Coronary artery (tissue), 2 donors: ENCODE measurements around the gene RNF208.

Experiments
- DNase-seq: peaks from one replicate; pipeline ENCODE4 v3.0.0-alpha.2; 2017; ENCODE audit warnings: low spot score
- H3K27ac ChIP-seq, 2 donors: fragments of 200-600 bp; sonication (generic); one replicate each; pipeline ENCODE4 v1.5.1; 2016 to 2019
- H3K4me3 ChIP-seq: fragments of 200-600 bp; sonication (generic); 2 replicates; pipeline ENCODE4 v1.5.1; 2016; ENCODE audit warnings: mild to moderate bottlenecking, moderate library complexity
- TF ChIP-seq, protein P1 (sequence below): fragments of 200-600 bp; sonication (generic); IDR thresholded peaks from one replicate; pipeline ENCODE4 v1.5.1; 2019; ENCODE audit warnings: antibody characterized with exemption

RNF208 gene

DNA sequence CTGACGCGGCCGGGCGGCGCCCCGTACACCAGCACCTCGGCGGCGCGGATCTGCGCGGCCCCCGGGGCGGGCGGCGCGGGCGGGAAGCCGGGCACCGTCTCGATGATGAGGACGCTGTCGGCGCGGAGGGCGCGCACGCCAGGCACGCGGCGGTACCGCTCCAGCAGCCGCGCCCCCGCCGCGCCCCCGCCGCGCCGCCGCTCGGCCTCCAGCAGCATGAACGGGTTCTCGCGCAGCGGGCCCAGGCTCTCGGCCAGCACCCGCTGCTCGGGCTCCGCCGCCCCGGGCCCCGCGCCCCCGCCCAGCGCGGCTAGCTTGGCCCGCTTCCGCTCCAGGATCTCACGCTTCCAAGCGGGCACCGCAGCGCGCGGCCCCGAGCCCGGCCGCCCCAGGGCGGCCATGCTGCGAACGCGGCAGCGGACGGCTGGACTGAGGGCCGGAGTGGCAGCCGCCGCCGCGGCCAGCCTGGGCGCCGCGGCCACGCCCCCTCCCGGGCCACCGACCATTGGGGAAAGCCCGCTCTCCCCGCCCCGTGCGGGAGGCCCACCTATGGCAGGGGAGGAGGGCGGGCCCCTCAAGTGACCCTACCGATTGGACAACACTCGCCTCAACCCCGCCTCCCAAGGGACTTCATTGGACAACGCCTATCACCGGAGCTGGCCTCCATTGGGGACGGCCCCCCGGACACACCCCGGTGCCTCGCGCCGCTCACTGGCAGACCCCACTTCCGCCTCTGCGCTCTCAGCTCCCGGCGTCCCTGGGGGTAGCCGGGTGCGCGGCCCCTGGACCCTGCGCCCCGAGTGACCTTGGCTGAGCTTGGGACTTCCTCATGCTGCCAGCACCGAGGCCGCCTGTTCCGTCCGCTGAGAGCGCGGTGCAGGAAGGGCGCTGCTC lies 21.5 kb downstream of the RNF208 start, which contains the start of gene TPRN:
TSS of gene TPRN (minus strand) at position 431 of the 894 bp plus-strand sequence. CDS start at position 401, 30 bp downstream.
- TF ChIP-seq, protein P1, sequence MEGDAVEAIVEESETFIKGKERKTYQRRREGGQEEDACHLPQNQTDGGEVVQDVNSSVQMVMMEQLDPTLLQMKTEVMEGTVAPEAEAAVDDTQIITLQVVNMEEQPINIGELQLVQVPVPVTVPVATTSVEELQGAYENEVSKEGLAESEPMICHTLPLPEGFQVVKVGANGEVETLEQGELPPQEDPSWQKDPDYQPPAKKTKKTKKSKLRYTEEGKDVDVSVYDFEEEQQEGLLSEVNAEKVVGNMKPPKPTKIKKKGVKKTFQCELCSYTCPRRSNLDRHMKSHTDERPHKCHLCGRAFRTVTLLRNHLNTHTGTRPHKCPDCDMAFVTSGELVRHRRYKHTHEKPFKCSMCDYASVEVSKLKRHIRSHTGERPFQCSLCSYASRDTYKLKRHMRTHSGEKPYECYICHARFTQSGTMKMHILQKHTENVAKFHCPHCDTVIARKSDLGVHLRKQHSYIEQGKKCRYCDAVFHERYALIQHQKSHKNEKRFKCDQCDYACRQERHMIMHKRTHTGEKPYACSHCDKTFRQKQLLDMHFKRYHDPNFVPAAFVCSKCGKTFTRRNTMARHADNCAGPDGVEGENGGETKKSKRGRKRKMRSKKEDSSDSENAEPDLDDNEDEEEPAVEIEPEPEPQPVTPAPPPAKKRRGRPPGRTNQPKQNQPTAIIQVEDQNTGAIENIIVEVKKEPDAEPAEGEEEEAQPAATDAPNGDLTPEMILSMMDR: no peak
- peak within 1 kb of the TSS; percentile 73 to 86 for H3K27ac ChIP-seq
- peak within 1 kb of the TSS; percentile 83 for H3K4me3 ChIP-seq
- DNase-seq: peak; percentile 100

DNA sequence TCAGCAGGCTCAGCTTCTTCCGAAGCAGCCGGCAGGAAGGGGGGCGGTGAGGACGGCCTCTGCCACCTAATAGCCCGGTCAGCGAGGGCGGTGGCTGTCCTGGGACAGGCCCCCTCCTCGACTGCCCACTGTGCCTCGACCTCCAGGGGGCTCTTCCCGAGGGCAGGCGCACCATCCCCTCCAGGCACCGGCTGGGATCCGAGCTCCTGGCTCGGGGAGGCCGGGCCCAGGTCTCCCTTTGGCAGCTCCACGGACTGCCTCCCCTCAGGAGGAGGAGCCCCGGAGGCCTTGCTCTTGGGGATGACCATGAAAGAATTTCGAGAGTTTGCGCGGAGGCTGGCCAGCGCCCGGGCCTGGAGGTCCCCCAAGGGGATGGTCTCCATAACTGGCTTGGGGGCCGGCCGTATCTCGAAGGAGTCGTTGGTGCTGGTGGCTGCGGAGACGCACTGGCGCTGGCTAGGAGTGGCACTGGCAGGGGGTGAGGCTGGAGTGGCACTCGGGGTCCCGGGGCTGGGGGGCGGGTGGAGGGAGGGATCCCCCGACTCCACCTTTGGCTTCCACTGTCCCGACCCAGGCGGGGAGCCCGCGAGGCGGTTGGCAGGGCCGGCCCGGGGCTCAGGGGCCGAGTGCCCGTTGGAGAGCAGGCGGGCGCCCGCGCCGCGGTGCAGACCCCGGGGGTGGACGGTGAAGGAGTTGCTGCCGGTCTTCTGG lies 22.5 kb downstream of the RNF208 start:
- TF ChIP-seq, protein P1: no peak
- no peak for DNase-seq
- Histone ChIP-seq H3K27ac (peak overlapping the region in 1 of 2 donors; percentile 86), H3K4me3 (peak overlapping the region; percentile 83)

DNA sequence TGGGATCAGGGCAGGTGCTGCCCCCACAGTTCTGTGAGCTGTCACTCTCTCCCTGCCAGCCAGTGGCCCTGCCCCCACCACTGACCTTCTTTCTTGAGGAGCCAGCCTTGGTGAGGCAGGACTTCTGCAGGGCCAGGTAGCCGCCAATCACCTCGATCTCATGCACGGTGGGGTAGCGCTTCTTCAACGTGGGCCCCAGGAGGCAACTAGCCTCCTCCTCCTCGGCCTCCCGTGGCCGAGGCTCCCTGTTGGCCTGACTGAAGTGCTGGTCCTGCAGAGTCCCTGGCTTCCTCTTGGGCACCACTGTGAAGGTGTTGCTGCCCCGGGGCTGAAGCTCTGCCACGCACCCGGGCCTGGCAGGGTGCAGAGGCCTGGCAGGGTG lies 23.1 kb downstream of the RNF208 start:
- no peak overlapping the region for H3K27ac ChIP-seq
- no peak for DNase-seq
- TF ChIP-seq, protein P1: no peak
- peak overlapping the region; percentile 83 for H3K4me3 ChIP-seq

DNA sequence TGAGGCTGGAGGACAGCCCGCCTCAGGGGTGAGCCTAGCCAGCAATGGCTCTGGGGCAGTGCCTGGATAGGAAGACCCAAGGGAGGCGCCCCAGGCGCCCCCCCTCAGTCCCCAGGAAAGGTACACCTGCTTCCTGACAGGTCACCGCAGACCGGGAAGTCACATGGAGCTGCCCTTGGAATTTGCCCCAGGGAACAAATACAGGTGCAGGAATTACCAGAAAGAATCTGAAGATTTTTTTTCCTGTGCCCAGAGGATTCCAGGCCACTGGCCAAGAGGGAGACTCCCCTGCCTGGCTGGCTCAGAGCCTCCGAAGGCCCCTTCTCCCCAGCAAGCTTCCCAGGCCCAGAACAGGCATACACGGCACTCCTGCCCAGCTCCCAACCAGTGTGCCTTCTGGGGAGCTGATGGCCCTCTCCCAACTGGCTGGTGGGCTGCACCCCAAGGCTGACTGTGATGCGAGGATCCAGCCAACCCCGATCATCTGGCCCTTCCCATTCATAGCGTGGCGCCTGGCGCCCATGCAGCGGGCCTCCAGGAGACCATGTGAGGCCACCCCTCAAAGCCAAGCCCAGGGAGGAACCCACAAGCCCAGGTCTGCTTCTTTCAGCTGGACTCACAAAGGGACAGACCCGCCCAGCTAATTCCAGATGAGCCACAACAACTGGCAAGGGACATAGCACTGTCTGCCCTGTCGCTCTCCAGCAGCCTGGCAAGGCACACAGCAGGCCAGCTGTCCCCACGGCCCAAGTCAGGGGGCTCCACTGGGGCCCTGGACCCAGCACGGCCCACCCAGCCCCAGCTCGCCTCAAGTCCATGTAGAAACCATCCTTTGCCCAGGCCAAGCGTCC lies 23.8 kb downstream of the RNF208 start:
- Histone ChIP-seq H3K27ac (no peak overlapping the region), H3K4me3 (peak overlapping the region; percentile 83)
- no peak for DNase-seq

DNA sequence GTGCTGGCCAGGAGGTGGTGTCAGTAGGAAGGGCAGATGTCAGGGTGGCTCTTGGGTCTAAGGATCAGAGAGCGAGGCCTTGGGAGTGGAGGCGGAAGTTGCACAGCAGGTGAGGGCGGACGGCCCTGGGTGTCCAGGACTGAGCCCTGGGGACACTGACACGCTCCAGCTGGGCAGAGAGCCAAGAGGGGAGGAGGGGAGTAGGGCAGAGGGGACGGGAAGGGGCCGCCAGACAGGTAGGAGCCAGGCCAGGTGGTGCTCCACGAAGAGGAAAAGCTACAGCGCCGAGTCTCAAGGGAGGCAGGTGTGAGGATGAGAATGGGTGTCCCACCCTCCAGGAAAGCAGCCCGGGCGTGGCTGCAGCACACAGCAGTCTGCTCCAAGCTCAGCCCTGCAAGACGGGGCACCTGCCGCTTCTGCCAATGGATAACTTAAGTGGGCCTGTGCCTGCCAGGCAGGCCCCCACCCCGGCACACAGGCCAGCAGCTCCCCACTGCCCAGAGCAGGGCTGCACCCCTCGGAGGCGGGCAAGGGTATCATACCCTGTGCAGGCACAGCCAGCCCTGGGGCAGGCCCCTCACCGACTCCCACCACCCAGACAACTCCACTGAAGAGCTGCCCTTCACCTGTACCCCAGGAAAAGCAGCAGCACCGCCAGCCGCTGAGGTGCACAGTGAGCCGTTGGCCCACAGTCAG lies 26.4 kb downstream of the RNF208 start:
- DNase-seq: no peak
- TF ChIP-seq, protein P1: no peak
- Histone ChIP-seq H3K27ac (no peak overlapping the region), H3K4me3 (no peak overlapping the region)

More for the DNA sequence above, 23.8 kb downstream of the RNF208 start:
- TF ChIP-seq, protein P1: no peak

DNA sequence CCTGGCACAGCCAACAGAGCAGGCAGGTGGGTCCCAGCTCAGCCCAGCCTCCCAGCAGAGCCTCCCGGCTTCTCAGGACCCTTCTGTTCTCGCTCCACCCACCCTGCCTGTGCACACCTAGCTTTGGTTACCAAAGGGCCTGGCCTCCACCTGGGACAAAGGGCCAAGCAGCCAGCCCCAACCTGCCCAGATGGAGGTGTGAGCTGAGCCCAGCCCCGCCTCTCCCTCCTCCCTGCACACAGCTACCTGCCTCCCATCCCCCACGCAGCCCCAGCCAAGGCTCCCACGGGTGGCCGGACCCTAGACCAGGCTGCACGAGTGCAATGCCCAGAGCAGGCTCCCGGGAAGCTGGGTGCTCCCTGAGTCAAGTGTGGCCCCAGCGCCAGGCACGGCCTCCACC lies 27.1 kb downstream of the RNF208 start:
- DNase-seq: no peak
- Histone ChIP-seq H3K27ac (no peak overlapping the region), H3K4me3 (no peak overlapping the region)

More for the DNA sequence above, 27.1 kb downstream of the RNF208 start:
- TF ChIP-seq, protein P1: no peak
